ENCODE data around the gene TMEM94. TPM values are rescaled to one million over a fixed set of nuclear protein-coding genes. Genes with fewer than 3 reads are reported as not detected.

Gene TMEM94
- polyA plus RNA-seq, 2 of the 4 experiments (the other 2 are of a cell fraction): 30.5 to 63.8 TPM

DNA sequence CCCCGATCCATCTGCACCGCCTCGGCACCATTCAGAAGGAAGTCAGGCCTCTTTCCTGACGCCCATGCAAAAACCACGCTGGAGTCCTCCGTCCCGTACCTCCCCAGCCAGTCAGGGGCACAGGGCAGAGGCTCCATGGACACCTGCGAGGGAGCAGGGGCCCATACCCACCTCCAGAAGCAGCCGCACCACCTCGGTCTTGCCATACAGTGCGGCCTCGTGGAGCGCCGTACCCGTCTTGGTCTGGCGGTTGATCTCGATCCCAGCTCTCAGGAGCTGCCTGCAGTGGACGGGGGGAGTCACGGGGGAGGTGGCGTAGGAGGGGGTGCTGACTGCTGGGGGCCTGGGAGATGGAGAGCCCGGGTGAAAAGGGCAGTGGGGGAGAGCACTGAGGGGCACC, 49.7 kb downstream of the TMEM94 start:
- TF ChIP-seq MYC (IDR thresholded peaks at IDR 0.05; ENCODE audit: borderline replicate concordance, low read length) (no peak), FOSL2 (IDR thresholded peaks at IDR 0.05) (no peak), FOSL2 (CRISPR knock-in tag; IDR thresholded peaks at IDR 0.05) (no peak), RCOR1 (IDR thresholded peaks at IDR 0.05; ENCODE audit: low read depth, low read length) (no peak), RAD21 (conservative IDR thresholded peaks at IDR 0.05 in 1 of 2, IDR thresholded peaks at IDR 0.05 in 1 of 2) (no peak), RFX5 (IDR thresholded peaks at IDR 0.05) (no peak), HDAC2 (IDR thresholded peaks at IDR 0.05) (no peak), HOXA7 (CRISPR knock-in tag; IDR thresholded peaks at IDR 0.05) (no peak), CHD4 (IDR thresholded peaks at IDR 0.05; ENCODE audit: borderline replicate concordance) (no peak), FOSB (CRISPR knock-in tag; IDR thresholded peaks at IDR 0.05) (no peak), SMC3 (IDR thresholded peaks at IDR 0.05) (no peak), POLR2A (IDR thresholded peaks at IDR 0.05; ENCODE audit: low read length) (no peak), CHD2 (IDR thresholded peaks at IDR 0.05; ENCODE audit: low read length, partially characterized antibody) (no peak)
- TF ChIP-seq, protein P1, sequence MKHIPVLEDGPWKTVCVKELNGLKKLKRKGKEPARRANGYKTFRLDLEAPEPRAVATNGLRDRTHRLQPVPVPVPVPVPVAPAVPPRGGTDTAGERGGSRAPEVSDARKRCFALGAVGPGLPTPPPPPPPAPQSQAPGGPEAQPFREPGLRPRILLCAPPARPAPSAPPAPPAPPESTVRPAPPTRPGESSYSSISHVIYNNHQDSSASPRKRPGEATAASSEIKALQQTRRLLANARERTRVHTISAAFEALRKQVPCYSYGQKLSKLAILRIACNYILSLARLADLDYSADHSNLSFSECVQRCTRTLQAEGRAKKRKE (CRISPR knock-in tag; IDR thresholded peaks at IDR 0.05; ENCODE audit: low read depth): no peak
- TF ChIP-seq, protein P2, sequence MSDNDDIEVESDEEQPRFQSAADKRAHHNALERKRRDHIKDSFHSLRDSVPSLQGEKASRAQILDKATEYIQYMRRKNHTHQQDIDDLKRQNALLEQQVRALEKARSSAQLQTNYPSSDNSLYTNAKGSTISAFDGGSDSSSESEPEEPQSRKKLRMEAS (IDR thresholded peaks at IDR 0.05): no peak
- H3K4me2 ChIP-seq: no peak overlapping the region
- ChIA-PET CTCF (interaction anchor here (1.9 to 6.4 kb wide), 7 partner anchors 7 to 124 kb away, joined by 4 to 55 read pairs (median 40); partner anchors contain the start of genes LLGL2 and TSEN54), POLR2A (interaction anchor here (0.6 kb wide), 1 partner anchor 50 kb away, joined by 3 read pairs; no protein-coding TSS in a partner anchor)
- peaks cover 14% of the 10 kb centered on the region for H3K4me1 ChIP-seq
- no peak overlapping the region for H3K4me3 ChIP-seq
- WGBS (ENCODE audit: missing lambda C conversion rate): 84% methylated on average over 17 of the region's 21 CpGs
- ATAC-seq (no peak), FAIRE-seq (no peak), DNase-seq (ENCODE audit: low read depth in 1 of 2, low spot score in 1 of 2) (no peak)
- H3K9me3 ChIP-seq: no peaks in the 10 kb centered on the region
- no peak overlapping the region for H3K27ac ChIP-seq

DNA sequence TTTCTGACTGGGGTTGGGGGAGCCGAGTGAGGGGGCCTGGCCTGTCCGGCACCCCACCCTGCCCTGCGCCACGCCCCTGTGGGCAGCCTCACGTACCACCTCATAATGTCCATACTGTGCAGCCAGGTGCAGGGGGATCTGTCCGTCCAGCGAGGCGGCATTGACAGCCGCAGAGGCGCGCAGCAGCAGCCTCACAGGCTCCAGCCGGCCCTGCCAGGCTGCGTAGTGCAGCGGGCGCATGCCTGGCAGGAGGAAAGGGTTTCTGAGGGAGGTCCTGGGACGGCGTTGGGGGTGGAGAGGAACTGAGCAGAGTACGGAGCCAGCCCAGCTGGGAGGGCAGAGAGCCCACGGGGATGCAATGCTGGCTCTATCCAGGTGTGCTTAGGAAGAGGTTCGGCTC, 50.5 kb downstream of the TMEM94 start:
- Histone ChIP-seq H3K9me3 (no peaks in the 10 kb centered on the region), H3K4me1 (peaks cover 18% of the 10 kb centered on the region), H3K27ac (no peak overlapping the region), H3K4me2 (no peak overlapping the region), H3K4me3 (no peak overlapping the region)
- POLR2A ChIA-PET: no interaction called here
- no peak for FAIRE-seq
- no peak for DNase-seq (ENCODE audit: low read depth in 1 of 2, low spot score in 1 of 2)
- CTCF ChIA-PET: interaction anchor here (1.8 to 6.4 kb wide), 5 partner anchors 10 to 66 kb away, joined by 4 to 55 read pairs (median 18); partner anchors contain the start of genes LLGL2 and TSEN54
- TF ChIP-seq TP53 (CRISPR knock-in tag; IDR thresholded peaks at IDR 0.05) (no peak), EHMT2 (IDR thresholded peaks at IDR 0.05; ENCODE audit: low read depth) (no peak), POLR2AphosphoS2 (conservative IDR thresholded peaks at IDR 0.05; ENCODE audit: low read length) (no peak), FOSL2 (IDR thresholded peaks at IDR 0.05) (no peak), FOSL2 (CRISPR knock-in tag; IDR thresholded peaks at IDR 0.05) (no peak), RAD21 (conservative IDR thresholded peaks at IDR 0.05 in 1 of 2, IDR thresholded peaks at IDR 0.05 in 1 of 2) (no peak), SREBF2 (IDR thresholded peaks at IDR 0.05) (no peak), HEYL (CRISPR knock-in tag; IDR thresholded peaks at IDR 0.05) (no peak), CBX2 (IDR thresholded peaks at IDR 0.05; ENCODE audit: borderline replicate concordance, low read depth) (no peak), POLR2A (IDR thresholded peaks at IDR 0.05; ENCODE audit: low read length) (no peak), ZC3H11A (IDR thresholded peaks at IDR 0.05) (no peak), JUNB (IDR thresholded peaks at IDR 0.05) (no peak), CHD2 (IDR thresholded peaks at IDR 0.05; ENCODE audit: low read length, partially characterized antibody) (no peak), MAZ (IDR thresholded peaks at IDR 0.05; ENCODE audit: borderline replicate concordance, low read depth, low read length) (no peak), KDM5A (IDR thresholded peaks at IDR 0.05) (no peak), NPAS2 (CRISPR knock-in tag; IDR thresholded peaks at IDR 0.05; ENCODE audit: borderline replicate concordance) (no peak)
- TF ChIP-seq, protein P3, sequence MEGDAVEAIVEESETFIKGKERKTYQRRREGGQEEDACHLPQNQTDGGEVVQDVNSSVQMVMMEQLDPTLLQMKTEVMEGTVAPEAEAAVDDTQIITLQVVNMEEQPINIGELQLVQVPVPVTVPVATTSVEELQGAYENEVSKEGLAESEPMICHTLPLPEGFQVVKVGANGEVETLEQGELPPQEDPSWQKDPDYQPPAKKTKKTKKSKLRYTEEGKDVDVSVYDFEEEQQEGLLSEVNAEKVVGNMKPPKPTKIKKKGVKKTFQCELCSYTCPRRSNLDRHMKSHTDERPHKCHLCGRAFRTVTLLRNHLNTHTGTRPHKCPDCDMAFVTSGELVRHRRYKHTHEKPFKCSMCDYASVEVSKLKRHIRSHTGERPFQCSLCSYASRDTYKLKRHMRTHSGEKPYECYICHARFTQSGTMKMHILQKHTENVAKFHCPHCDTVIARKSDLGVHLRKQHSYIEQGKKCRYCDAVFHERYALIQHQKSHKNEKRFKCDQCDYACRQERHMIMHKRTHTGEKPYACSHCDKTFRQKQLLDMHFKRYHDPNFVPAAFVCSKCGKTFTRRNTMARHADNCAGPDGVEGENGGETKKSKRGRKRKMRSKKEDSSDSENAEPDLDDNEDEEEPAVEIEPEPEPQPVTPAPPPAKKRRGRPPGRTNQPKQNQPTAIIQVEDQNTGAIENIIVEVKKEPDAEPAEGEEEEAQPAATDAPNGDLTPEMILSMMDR (IDR thresholded peaks at IDR 0.05): no peak
- TF ChIP-seq, protein P2 (IDR thresholded peaks at IDR 0.05): no peak
- TF ChIP-seq, protein P4, sequence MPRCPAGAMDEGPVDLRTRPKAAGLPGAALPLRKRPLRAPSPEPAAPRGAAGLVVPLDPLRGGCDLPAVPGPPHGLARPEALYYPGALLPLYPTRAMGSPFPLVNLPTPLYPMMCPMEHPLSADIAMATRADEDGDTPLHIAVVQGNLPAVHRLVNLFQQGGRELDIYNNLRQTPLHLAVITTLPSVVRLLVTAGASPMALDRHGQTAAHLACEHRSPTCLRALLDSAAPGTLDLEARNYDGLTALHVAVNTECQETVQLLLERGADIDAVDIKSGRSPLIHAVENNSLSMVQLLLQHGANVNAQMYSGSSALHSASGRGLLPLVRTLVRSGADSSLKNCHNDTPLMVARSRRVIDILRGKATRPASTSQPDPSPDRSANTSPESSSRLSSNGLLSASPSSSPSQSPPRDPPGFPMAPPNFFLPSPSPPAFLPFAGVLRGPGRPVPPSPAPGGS (IDR thresholded peaks at IDR 0.05): no peak
- WGBS (ENCODE audit: missing lambda C conversion rate): 91% methylated on average over 20 of the region's 20 CpGs
- ATAC-seq: no peak

Measured in A549 (cell line).